ES-I3 (cell line): ENCODE measurements around the gene RHO.

Source experiments
- H3K36me3 ChIP-seq: 2 replicates; pipeline ENCODE4 v1.6.1; 2013; ENCODE audit warnings: mild to moderate bottlenecking, low read length, control low read depth, moderate library complexity; ENCODE audit not compliant: insufficient read depth
- H3K4me1 ChIP-seq: 2 replicates; pipeline ENCODE4 v1.6.1; 2013; ENCODE audit warnings: mild to moderate bottlenecking, control low read depth, low read length; ENCODE audit not compliant: insufficient read depth
- H3K9ac ChIP-seq: 2 replicates; pipeline ENCODE4 v1.6.1; 2013; ENCODE audit warnings: low read depth, mild to moderate bottlenecking, low read length, moderate library complexity
- H3K9me3 ChIP-seq: 2 replicates; pipeline ENCODE4 v1.6.1; 2013; ENCODE audit warnings: mild to moderate bottlenecking, low read length, moderate library complexity; ENCODE audit not compliant: control insufficient read depth, insufficient read depth

Gene RHO

DNA sequence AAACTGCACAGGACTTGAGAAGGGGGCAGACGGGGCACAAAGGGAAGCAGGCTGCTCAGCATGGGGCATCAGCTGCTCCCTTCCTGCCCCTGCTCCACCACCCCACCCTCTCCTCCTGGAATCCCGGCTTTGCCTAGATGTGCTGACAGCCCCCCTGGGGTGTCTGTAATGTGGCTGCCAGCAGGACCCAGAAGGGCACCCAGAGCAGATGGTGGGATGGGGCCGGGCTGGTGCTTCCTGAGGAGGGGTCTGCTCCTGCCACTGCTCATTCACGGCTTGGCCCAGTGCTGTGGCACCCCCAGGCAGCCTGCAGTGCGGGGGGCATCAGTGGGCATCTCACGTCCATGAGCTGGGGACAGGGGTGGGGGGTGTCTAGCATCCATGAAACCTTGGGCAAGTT, 24.7 kb downstream of the RHO start:
- no peak overlapping the region for H3K9ac ChIP-seq
- H3K9me3 ChIP-seq = no peaks in the 10 kb centered on the region
- peaks cover 32% of the 10 kb centered on the region for H3K4me1 ChIP-seq
- H3K36me3 ChIP-seq = peaks cover 12% of the 10 kb centered on the region

DNA sequence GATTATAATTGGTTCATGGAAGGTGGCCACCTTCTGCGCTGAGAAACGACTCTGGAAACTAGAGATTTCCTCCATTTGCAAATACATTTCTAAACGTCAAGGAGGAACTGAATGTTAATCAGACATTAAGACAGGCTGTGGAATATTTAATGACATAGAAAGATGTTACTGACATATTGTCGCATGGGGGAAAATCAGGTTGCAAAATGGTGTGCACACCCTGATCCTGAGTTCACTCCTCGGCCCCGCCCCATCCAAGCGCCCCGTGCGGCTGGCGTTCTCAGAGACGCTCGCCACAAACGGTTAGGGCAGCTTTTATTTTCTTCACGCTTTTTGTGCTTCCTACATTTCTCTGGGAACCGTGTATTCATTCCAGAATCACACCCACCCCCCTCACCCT, 25.3 kb downstream of the RHO start:
- Histone ChIP-seq H3K36me3 (peaks cover 16% of the 10 kb centered on the region), H3K4me1 (peaks cover 38% of the 10 kb centered on the region), H3K9ac (no peak overlapping the region), H3K9me3 (no peaks in the 10 kb centered on the region)

DNA sequence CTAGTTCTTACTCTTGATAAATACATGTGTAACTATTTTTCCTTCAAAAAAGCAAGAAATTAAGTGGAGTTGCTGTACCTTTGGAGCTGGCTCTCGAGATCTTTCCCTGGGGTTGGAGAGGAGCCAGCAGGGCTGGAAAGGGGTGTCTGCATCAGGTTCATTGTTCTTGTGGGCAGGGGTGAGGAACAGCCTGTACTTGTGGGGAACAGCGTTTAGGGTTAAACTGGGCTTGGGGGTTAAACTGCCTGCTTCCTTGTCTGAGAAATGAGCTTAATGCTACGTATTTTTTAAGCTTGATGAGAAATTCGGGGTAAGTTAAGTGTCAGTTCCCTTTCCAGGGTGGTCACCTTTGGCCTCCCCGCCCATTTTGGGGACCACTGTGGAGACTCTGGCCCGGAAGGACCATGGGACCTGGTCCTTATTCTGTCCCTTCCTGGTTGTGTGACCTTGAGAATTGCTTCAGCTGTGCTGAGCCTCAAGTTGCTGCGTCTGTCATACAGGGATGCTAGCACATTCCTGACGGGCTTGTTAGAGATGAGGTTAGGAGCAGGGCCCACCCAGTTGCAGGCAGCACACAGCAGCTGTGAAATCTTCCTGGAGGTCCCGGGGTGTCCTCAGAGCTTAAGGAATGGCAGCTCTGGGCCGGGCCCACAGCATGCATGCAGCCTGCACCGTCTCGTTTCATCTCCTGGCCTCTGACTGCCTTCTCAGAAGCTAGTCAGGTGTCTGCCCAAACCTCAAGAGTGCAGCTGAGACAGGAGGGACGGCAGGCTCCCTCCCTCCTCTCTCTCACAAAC, 26.1 kb downstream of the RHO start:
- peaks cover 21% of the 10 kb centered on the region for H3K36me3 ChIP-seq
- no peak overlapping the region for H3K9ac ChIP-seq
- peaks cover 41% of the 10 kb centered on the region for H3K4me1 ChIP-seq

DNA sequence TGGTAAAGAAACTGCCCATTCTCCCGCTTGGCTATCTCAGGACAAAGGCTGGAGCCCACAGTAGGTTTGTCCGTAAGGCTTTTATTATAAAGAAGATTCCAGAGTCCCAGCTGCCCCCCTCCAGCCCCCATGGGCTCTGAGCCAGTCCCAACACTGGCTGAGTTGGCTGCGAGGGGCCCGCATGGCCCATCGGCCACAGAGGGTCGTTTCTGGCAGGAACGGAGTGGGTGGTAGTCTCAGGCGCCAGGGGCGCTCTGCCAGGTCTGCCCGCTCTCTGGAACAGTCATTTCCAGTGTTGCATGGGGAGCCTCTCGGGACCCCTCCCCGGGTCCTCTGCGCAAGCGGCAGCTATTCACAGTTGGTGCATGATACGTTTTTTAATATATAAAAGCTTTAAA, 26.7 kb downstream of the RHO start:
- Histone ChIP-seq H3K36me3 (peaks cover 21% of the 10 kb centered on the region), H3K9me3 (no peaks in the 10 kb centered on the region), H3K9ac (no peak overlapping the region), H3K4me1 (peaks cover 36% of the 10 kb centered on the region)

More for the DNA sequence above, 26.1 kb downstream of the RHO start:
- no peaks in the 10 kb centered on the region for H3K9me3 ChIP-seq

DNA sequence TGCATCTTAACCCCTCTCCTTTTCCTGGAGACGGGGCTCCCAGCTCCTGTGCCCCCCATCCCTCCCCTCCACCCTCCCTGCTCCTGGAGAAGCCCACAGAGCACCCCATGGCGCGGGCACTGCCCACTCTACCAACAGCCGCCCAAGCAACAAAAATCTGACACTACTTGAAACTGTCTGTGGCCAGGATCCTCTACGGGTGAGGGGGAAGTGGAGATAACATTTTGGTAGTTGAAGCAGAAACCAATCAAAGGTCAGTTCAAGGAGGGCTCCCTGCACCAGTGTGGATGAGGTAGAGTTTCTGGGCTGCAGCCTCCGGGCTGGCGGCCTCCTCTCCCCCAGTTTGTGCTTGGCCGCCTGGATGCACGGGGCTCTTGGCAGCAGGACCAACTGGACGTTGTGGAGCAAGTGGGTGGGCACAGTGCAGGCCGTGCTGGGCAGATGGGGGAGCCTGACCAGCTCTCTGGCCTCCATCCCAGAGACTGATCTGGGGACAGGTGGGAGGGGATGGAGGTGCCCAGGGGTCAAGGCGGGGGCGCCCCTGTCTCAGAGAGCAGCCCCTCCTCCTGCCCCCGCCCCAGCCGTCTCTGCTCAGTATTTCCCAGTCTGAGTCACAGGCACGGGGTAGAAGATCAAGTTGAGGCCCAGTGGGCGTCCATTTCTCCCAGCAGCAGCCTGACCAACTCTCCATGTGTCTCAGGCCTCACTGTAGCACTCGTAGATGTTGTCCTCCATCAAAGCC, 27.3 kb downstream of the RHO start:
- H3K4me1 ChIP-seq = peaks cover 41% of the 10 kb centered on the region
- H3K9me3 ChIP-seq = no peaks in the 10 kb centered on the region
- peaks cover 21% of the 10 kb centered on the region for H3K36me3 ChIP-seq
- H3K9ac ChIP-seq = no peak overlapping the region

DNA sequence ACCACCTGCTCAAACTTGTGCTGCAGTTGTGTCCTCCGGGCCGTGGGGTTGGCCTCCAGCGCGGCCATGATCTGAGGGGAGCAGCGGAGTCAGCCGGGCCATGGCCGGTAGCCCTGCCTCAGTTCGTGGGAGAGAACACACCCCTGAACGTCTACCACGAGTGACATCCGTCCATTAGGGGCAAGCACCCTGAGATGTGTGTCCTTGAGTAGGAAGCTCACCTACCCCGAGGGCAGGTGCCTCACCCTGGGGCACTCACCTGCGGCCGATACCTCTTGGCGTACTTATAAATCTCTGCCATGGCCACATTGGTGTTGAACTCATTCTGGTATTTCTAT, 27.9 kb downstream of the RHO start:
- H3K36me3 ChIP-seq = peaks cover 21% of the 10 kb centered on the region
- H3K9ac ChIP-seq = no peak overlapping the region
- peaks cover 47% of the 10 kb centered on the region for H3K4me1 ChIP-seq
- H3K9me3 ChIP-seq = no peaks in the 10 kb centered on the region

DNA sequence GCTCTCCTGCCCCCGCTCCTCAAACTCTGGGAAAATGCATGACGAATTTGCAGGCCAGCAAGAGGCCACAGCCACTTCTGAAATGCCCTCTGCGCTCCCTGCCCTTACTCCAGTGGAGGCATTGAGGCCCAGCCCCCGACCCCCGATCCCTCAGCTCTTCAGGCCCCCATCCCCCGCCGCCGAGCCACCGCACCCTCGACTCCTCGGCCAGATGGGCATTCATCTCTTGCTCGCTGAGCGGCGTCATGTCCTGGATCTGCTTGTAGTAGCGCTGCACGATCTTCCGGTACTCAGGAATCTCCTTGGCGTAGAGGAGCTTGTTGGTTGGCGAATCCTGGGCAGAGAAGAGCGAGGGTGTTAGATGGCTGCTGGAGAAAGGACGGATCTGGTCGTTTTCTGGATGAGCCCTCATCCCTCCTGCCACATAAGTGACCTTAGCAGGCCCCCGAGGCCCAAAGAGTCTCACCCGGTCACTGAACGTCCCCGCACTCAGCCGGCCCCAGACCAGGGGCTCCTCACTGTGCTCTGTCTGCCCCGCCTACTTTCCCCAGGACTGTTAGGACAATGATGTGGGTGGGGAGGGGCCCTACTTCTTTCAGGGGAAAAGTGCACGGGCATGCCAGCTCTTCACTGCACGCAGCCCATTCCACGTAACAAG, 28.6 kb downstream of the RHO start:
- Histone ChIP-seq H3K9ac (no peak overlapping the region), H3K36me3 (peaks cover 21% of the 10 kb centered on the region), H3K9me3 (no peaks in the 10 kb centered on the region), H3K4me1 (peaks cover 48% of the 10 kb centered on the region)

DNA sequence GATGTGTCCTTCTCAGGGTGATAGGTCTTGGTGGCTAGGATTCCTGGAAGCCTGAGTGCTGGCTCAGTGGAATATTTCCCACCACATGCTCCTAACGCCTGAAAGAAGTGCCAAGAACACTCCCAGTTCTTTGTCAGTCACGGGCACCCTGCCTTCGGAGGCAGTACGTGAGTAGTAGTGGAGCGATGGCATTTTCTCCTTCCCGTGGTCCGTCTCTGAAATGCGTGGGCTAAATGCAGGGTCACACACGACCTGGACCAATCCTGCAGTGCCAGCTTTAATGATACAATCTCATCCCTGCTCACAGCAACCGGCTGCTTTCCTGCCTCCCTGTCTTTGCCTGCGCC, 29.1 kb downstream of the RHO start:
- H3K4me1 ChIP-seq = peaks cover 48% of the 10 kb centered on the region
- H3K9me3 ChIP-seq = no peaks in the 10 kb centered on the region
- no peak overlapping the region for H3K9ac ChIP-seq
- H3K36me3 ChIP-seq = peaks cover 21% of the 10 kb centered on the region

DNA sequence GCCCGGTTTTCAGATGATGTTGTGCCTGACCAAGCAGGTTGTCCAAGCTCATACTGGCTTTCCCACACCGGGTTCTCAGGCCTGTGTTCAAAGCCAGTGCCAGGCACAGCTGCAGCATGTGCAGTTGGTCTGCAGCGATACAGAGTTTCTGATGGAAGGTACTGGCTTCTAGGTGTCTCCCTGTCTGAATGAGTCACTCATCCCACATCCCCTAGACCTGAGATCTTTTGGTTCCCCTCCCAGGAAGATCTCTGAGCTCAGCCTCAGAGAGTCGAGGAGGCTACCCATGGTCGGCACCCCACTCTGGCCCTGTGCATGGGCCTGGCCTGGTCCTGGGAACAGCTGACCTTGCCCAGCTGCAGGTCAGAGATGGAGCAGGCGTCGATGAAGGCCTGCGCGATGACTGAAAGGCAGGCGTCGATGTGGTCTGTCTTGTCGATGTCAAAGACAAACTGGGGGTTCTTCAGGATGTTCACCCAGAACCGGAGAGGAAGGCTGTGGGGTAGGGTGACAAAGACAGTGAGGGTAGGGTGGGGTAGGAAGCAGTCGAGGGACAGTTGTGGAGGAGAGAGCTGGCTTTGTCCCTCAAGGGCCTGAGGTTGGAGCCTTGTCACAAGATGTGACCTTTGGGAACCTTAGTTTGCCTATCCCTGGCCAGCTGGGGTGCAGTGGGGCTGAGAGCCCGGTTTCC, 29.8 kb downstream of the RHO start:
- H3K9ac ChIP-seq = no peak overlapping the region
- peaks cover 42% of the 10 kb centered on the region for H3K4me1 ChIP-seq

DNA sequence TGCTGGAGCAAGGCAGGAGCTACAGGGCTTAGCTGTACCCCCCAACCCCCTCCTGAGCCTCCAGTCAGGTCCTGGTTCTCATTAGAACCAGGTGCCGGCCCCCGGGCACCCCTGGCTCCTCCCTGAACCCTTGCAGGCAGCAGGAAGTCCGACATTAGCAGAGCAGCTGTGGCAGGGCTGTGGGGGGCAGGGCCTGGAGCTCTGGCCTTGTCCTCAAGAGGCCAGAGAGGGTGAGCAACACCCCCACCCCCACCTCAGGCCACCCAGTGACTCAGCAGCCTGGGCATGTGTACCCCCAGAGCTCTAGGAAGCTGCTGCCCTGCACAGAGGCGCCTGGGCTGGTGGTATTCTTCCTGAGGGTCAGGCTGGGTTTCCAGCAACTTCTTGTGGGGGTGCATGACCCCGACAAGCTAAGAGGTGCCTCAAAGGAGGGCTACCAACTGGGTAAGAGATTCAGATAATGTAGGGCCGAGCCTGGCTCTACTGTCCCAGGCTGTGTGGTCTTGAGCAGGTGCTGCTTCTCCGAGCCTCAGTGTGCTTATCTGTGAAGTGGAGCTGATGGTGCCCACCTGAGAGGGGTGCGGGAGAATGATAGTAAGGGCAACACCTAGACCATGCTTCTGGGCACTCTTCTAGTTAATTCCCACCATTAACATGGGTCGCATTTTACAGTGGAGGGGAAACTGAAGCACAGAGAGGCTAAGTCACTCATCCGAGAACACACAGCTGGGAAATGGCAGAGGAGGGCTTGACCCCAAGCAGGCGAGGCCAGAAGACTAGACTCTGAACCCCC, 30.5 kb downstream of the RHO start:
- H3K4me1 ChIP-seq = peaks cover 42% of the 10 kb centered on the region
- H3K9ac ChIP-seq = no peak overlapping the region
- no peaks in the 10 kb centered on the region for H3K9me3 ChIP-seq
- peaks cover 26% of the 10 kb centered on the region for H3K36me3 ChIP-seq

More for the DNA sequence above, 29.8 kb downstream of the RHO start:
- Histone ChIP-seq H3K9me3 (no peaks in the 10 kb centered on the region), H3K36me3 (peaks cover 22% of the 10 kb centered on the region)

DNA sequence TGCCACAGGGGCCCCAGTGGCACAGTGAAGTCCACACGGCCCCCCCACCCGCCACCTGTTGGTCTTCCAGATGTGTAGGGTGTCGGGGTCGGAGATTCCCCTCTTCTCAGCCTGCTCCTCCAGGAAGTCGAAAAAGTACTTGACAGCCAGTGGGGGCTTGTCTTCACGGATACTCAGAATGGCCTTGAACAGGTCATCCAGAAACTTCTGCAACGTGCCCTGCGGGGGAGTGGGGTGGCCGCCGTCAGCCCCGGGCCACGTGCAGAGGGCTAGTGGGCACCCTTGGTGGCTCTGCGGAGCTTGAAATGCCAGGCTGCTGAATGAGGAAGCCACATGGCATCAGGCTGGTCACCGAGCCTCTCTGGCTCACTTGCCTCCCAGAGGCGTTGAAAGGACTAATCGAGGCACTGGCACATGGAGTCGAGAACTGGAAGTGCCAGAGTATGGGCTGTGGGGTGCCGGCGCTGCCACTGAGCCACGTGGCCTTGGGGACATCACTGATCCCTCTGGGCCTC, 31.2 kb downstream of the RHO start:
- Histone ChIP-seq H3K36me3 (peaks cover 26% of the 10 kb centered on the region), H3K9me3 (no peaks in the 10 kb centered on the region), H3K9ac (no peak overlapping the region), H3K4me1 (peaks cover 37% of the 10 kb centered on the region)

DNA sequence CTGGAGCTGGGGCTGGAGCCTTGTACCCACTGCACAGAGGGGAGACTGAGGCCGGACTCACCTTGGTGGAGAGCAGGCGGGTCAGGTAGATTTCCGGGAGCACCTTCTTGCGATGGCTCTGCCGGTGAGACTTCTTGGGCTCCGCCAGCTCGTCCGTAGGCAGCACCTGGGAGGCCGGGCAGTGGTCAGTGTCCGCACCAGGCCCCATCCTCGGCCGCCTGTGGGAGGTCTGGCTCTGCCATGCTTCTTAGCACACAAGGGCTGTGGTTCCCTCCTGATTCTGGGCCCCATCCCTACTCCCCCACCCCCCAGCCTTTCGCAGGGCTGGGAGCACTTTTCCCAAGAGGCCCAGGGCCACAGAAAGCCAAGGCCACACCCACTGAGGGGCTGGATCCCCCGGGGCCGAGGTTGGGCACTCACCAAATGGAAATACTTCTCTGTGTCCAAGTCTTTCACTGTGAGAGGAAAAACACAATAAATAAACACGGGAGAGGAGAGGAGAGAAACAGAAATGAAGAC, 31.9 kb downstream of the RHO start:
- H3K9ac ChIP-seq = no peak overlapping the region
- H3K4me1 ChIP-seq = peaks cover 34% of the 10 kb centered on the region
- H3K9me3 ChIP-seq = no peaks in the 10 kb centered on the region
- H3K36me3 ChIP-seq = peaks cover 26% of the 10 kb centered on the region

DNA sequence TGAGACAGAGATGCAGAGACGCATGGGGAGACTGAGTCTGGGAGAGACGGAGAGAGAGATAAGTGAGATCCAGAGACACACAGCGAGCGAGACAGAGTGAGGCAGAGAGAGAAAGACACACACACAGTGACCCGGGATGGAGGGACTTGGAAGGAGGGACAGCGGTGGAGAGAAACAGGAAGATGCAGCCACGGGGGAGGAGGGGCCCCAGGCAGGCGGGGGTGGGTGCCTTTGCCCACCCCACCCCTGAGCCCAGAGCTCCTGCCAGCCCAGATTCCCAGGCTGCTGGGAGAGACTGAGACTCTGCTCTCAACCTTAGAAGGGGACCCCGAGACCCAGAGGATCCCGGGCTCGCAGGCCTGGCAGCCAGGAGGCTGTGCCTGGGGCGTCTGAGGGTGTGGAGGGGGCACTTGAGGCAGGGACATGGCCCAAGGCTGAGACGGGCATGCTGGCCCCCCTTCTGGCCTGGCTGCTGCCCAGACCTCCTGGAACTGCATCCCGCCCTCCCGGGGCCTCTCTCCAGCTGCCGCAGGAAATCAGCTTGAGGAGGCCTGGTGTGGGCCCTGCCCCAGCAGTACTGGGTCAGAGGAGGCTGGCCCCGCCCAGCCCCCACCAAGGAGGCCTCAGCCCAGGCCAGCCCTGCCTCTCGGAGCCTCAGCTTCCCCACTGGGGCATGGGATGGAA, 32.6 kb downstream of the RHO start:
- no peaks in the 10 kb centered on the region for H3K9me3 ChIP-seq
- H3K36me3 ChIP-seq = peaks cover 26% of the 10 kb centered on the region
- H3K4me1 ChIP-seq = peaks cover 34% of the 10 kb centered on the region
- H3K9ac ChIP-seq = no peak overlapping the region
